IMR-90 (cell line): Measurements from ENCODE around the gene NFKB1. TPM values are rescaled to one million over a fixed set of nuclear protein-coding genes. Genes with fewer than 3 reads are reported as not detected.
A peak's percentile ranks its signal among the peaks of the same experiment; 100 is the strongest.

ENCODE experiments used
- ATAC-seq: fragments of 200-7000 bp; cut with Tn5 transposase; 2 replicates; pipeline ENCODE4 v1.9.1; 2020; ENCODE audit warnings: low read depth, mild to moderate bottlenecking, moderate library complexity
- BruUV-seq: library from RNA; stranded (reverse); fragments of 400-500 nt; replicated peaks from 2 replicates; lab custom pipeline; 2021; lab: Mats Ljungman, UMichigan
- CTCF ChIA-PET: fragments of 300-600 bp; formaldehyde crosslinking; extraction: SDS; loops from one replicate; lab custom pipeline; 2021; ENCODE audit warnings: antibody characterized with exemption; lab: Yijun Ruan, JAX
- POLR2A ChIA-PET: fragments of 300-600 bp; sonication (Branson Sonifier 250); formaldehyde crosslinking; loops from one replicate; lab custom pipeline; 2022; ENCODE audit warnings: antibody characterized with exemption; ENCODE audit not compliant: unreplicated experiment; lab: Charles Lee
- DNase-seq: peaks from one replicate; pipeline ENCODE4 v3.0.0; 2013
- H2AFZ ChIP-seq: replicated peaks from 2 replicates; pipeline ENCODE3; 2013; ENCODE audit warnings: low read length, mild to moderate bottlenecking; ENCODE audit not compliant: poor library complexity
- H2AK5ac ChIP-seq: 2 replicates; pipeline ENCODE4 v1.6.1; 2013; ENCODE audit warnings: low read depth, low read length, inconsistent platforms
- H2AK9ac ChIP-seq: replicated peaks from 2 replicates; pipeline ENCODE3; 2013; ENCODE audit warnings: mild to moderate bottlenecking, low read depth, low read length, moderate library complexity; ENCODE audit not compliant: poor library complexity
- H2BK120ac ChIP-seq: 2 replicates; pipeline ENCODE4 v1.6.1; 2013; ENCODE audit warnings: low read depth, low read length, inconsistent platforms
- H2BK15ac ChIP-seq: 3 replicates; pipeline ENCODE4 v1.6.1; 2013; ENCODE audit warnings: low read depth, low read length, inconsistent platforms
- H2BK20ac ChIP-seq: 2 replicates; pipeline ENCODE4 v1.6.1; 2013; ENCODE audit warnings: low read depth, mild to moderate bottlenecking, inconsistent platforms, low read length, moderate library complexity
- H2BK5ac ChIP-seq: 2 replicates; pipeline ENCODE4 v1.6.1; 2013; ENCODE audit warnings: mild to moderate bottlenecking, low read depth, low read length, inconsistent platforms; ENCODE audit not compliant: poor library complexity, severe bottlenecking
- H3K14ac ChIP-seq: replicated peaks from 2 replicates; pipeline ENCODE4 v1.6.1; 2013; ENCODE audit warnings: low read depth, low read length, inconsistent platforms
- H3K18ac ChIP-seq: 2 replicates; pipeline ENCODE4 v1.6.1; 2013; ENCODE audit warnings: low read depth, low read length, control low read depth
- H3K23ac ChIP-seq: 2 replicates; pipeline ENCODE4 v1.6.1; 2013; ENCODE audit warnings: low read depth, low read length, inconsistent platforms
- H3K27ac ChIP-seq: 2 replicates; pipeline ENCODE4 v1.5.1; 2013; ENCODE audit warnings: mild to moderate bottlenecking, control low read depth, low read length; ENCODE audit not compliant: insufficient read depth
- H3K27me3 ChIP-seq: 2 replicates; pipeline ENCODE4 v1.6.1; 2013; ENCODE audit warnings: low read length; ENCODE audit not compliant: control insufficient read depth, insufficient read depth
- H3K36me3 ChIP-seq: 2 replicates; pipeline ENCODE4 v1.6.1; 2013; ENCODE audit warnings: low read length, mixed read lengths; ENCODE audit not compliant: control insufficient read depth, insufficient read depth
- H3K4ac ChIP-seq: 2 replicates; pipeline ENCODE4 v1.6.1; 2013; ENCODE audit warnings: low read depth, low read length, inconsistent platforms
- H3K4me1 ChIP-seq: 2 replicates; pipeline ENCODE4 v1.6.1; 2013; ENCODE audit warnings: low read length, mixed read lengths; ENCODE audit not compliant: control insufficient read depth, insufficient read depth
- H3K4me2 ChIP-seq: 2 replicates; pipeline ENCODE4 v1.6.1; 2013; ENCODE audit warnings: low read depth, mild to moderate bottlenecking, control low read depth, low read length, moderate library complexity
- H3K4me3 ChIP-seq: 2 replicates; pipeline ENCODE4 v1.5.1; 2013; ENCODE audit warnings: low read depth, mild to moderate bottlenecking, control low read depth, low read length, moderate library complexity; ENCODE audit not compliant: insufficient read depth
- H3K56ac ChIP-seq: 2 replicates; pipeline ENCODE4 v1.6.1; 2013; ENCODE audit warnings: low read length, inconsistent platforms; ENCODE audit not compliant: insufficient read depth; ENCODE audit errors: extremely low read depth
- H3K79me1 ChIP-seq, 2 experiments: 2 replicates each; pipeline ENCODE4 v1.6.1; 2013; ENCODE audit warnings: low read length in 2 of 2, inconsistent platforms in 1 of 2, low read depth in 1 of 2
- H3K9ac ChIP-seq: 2 replicates; pipeline ENCODE4 v1.6.1; 2013; ENCODE audit warnings: low read depth, low read length, control low read depth
- H3K9me1 ChIP-seq: 2 replicates; pipeline ENCODE4 v1.6.1; 2013; ENCODE audit warnings: low read length, inconsistent platforms; ENCODE audit not compliant: insufficient read depth
- H3K9me3 ChIP-seq: 2 replicates; pipeline ENCODE4 v1.6.1; 2013; ENCODE audit warnings: low read length; ENCODE audit not compliant: control insufficient read depth, insufficient read depth
- H4K20me1 ChIP-seq: 2 replicates; pipeline ENCODE4 v1.6.1; 2013; ENCODE audit warnings: low read length, inconsistent platforms; ENCODE audit not compliant: insufficient read depth
- H4K5ac ChIP-seq: 2 replicates; pipeline ENCODE4 v1.6.1; 2013; ENCODE audit warnings: mild to moderate bottlenecking, low read depth, low read length, control low read depth
- H4K8ac ChIP-seq, 2 experiments: 2 replicates each; pipeline ENCODE4 v1.6.1; 2013; ENCODE audit warnings: low read depth in 2 of 2, low read length in 2 of 2, control low read depth in 1 of 2, inconsistent platforms in 1 of 2
- H4K91ac ChIP-seq: 2 replicates; pipeline ENCODE4 v1.6.1; 2013; ENCODE audit warnings: low read depth, low read length, inconsistent platforms; ENCODE audit not compliant: insufficient read depth
- BHLHE40 ChIP-seq: fragments of 150-350 bp; IDR thresholded peaks from 2 replicates; pipeline ENCODE4 v1.6.1; 2016; ENCODE audit warnings: mild to moderate bottlenecking, low read depth, low read length
- CEBPB ChIP-seq: IDR thresholded peaks from 2 replicates; pipeline ENCODE4 v1.6.1; 2012; ENCODE audit warnings: low read depth, low read length, improper control_type of control experiment
- CHD1 ChIP-seq: IDR thresholded peaks from 2 replicates; pipeline ENCODE4 v1.6.1; 2012; ENCODE audit warnings: low read depth, low read length, improper control_type of control experiment
- FOS ChIP-seq: fragments of 150-350 bp; IDR thresholded peaks from 2 replicates; pipeline ENCODE4 v1.6.1; 2016; ENCODE audit warnings: low read depth, low read length
- MAFK ChIP-seq: IDR thresholded peaks from 2 replicates; pipeline ENCODE4 v1.6.1; 2012; ENCODE audit warnings: low read depth, low read length, improper control_type of control experiment
- MAZ ChIP-seq: IDR thresholded peaks from 2 replicates; pipeline ENCODE4 v1.6.1; 2012; ENCODE audit warnings: low read depth, mild to moderate bottlenecking, low read length, improper control_type of control experiment, moderate library complexity, borderline replicate concordance
- MXI1 ChIP-seq: IDR thresholded peaks from 2 replicates; pipeline ENCODE4 v1.6.1; 2012; ENCODE audit warnings: low read depth, mild to moderate bottlenecking, low read length, moderate library complexity, borderline replicate concordance
- NFE2L2 ChIP-seq: fragments of 150-350 bp; IDR thresholded peaks from 2 replicates; pipeline ENCODE4 v1.6.1; 2016; ENCODE audit warnings: low read depth, mild to moderate bottlenecking, low read length
- POLR2A ChIP-seq: IDR thresholded peaks from 2 replicates; pipeline ENCODE4 v1.6.1; 2012; ENCODE audit warnings: mild to moderate bottlenecking, low read depth, low read length
- RAD21 ChIP-seq: IDR thresholded peaks from 2 replicates; pipeline ENCODE4 v1.6.1; 2012; ENCODE audit warnings: low read length, improper control_type of control experiment
- RCOR1 ChIP-seq: IDR thresholded peaks from 2 replicates; pipeline ENCODE4 v1.6.1; 2012; ENCODE audit warnings: mild to moderate bottlenecking, low read length, improper control_type of control experiment; ENCODE audit not compliant: insufficient replicate concordance
- RFX5 ChIP-seq: IDR thresholded peaks from 2 replicates; pipeline ENCODE4 v1.8.0; 2012; ENCODE audit warnings: low read depth, mild to moderate bottlenecking, low read length, moderate library complexity
- SMC3 ChIP-seq: fragments of 150-350 bp; IDR thresholded peaks from 2 replicates; pipeline ENCODE4 v1.6.1; 2016; ENCODE audit warnings: low read depth, mild to moderate bottlenecking, antibody characterized with exemption, low read length, moderate library complexity
- WGBS, 2 experiments: methylation state at CpG; one replicate each; pipeline versions ENCODE4 v1.1.5 to v1.1.7; 2013; ENCODE audit warnings: missing lambda C conversion rate in 2 of 2; ENCODE audit not compliant: insufficient read length in 1 of 2; ENCODE audit errors: extremely low coverage in 2 of 2; 5-methylcytosine and 5-hydroxymethylcytosine counted together
- dilution Hi-C: fragments of 300-500 bp; cut with HindIII; formaldehyde crosslinking; loops from one replicate; pipeline ENCODE4 v1.14.3; 2018; ENCODE audit warnings: low sequenced_read_pairs; ENCODE audit not compliant: unreplicated experiment
- in situ Hi-C: fragments of 300-500 bp; cut with MboI; formaldehyde crosslinking; loops from 3 replicates; pipeline ENCODE4 v1.14.3; 2019; ENCODE audit warnings: low sequenced_read_pairs, inconsistent platforms, mixed read lengths
- intact Hi-C: fragments of 100-400 bp; cut with micrococcal nuclease; formaldehyde crosslinking; loops from 2 replicates; pipeline ENCODE4 v1.10.0; 2022
- polyA plus RNA-seq, 3 experiments: library from polyadenylated mRNA; depleted of rRNA; stranded (reverse); fragments of >200 nt; gene quantifications; 2 replicates each; pipeline ENCODE4 v1.2.3, GENCODE V29; 2012; ENCODE audit warnings: low replicate concordance in 1 of 3
- total RNA-seq: library from RNA; depleted of rRNA; stranded (reverse); fragments of >200 nt; gene quantifications from 2 replicates; pipeline ENCODE4 v1.2.3, GENCODE V29; 2012
- TF ChIP-seq, protein P1 (sequence below): conservative IDR thresholded peaks from 2 replicates; pipeline ENCODE4 v1.5.1; 2012; ENCODE audit warnings: mild to moderate bottlenecking, low read depth, low read length, improper control_type of control experiment
- TF ChIP-seq, protein P2 (sequence below): fragments of 150-350 bp; IDR thresholded peaks from 2 replicates; pipeline ENCODE4 v1.6.1; 2016; ENCODE audit warnings: low read depth, mild to moderate bottlenecking, low read length, moderate library complexity, borderline replicate concordance
- TF ChIP-seq, protein P3 (sequence below): fragments of 150-350 bp; IDR thresholded peaks from 2 replicates; pipeline ENCODE4 v1.6.1; 2017; ENCODE audit warnings: mild to moderate bottlenecking, antibody characterized with exemption, low read length, low read depth

The NFKB1 gene
- total and polyA plus RNA-seq, 2 of the 4 experiments (the other 2 are of a cell fraction), result 19.8 to 24.6 TPM

DNA sequence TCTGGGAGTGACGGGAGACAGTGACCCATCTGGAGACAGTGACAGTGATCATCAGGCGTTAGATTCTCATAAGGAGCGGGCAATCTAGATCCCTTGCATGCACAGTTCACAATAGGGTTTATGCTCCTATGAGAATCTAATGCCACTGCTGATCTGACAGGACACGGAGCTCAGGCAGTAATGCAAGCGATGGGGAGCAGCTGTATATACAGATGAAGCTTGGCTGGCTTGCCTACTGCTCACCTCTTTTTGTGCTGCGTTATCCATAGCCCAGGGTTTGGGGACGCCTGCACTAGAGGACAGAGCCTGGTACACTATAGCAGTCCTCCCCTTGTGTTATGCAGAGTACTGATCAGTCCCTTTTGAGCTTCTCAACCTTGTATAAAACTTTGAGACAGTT lies 23.5 kb downstream of the NFKB1 start:
- H2BK15ac ChIP-seq, result no peak overlapping the region
- no peak overlapping the region for H3K14ac ChIP-seq
- H4K5ac ChIP-seq, result no peak overlapping the region
- no peak overlapping the region for H3K4ac ChIP-seq
- H3K18ac ChIP-seq, result no peak overlapping the region
- H3K79me1 ChIP-seq, result peaks cover 26 to 43% of the 10 kb centered on the region in 2 experiments
- no peak overlapping the region for H3K23ac ChIP-seq
- DNase-seq, result no peak
- WGBS, 2 experiments, result 100% methylated on average over 3 of the region's 7 CpGs; no CpG with 5 or more reads in 1 of the 2 experiments
- H3K9ac ChIP-seq, result no peak overlapping the region
- no peak overlapping the region for H2BK120ac ChIP-seq
- TF ChIP-seq POLR2A, result no peak
- TF ChIP-seq, protein P1, sequence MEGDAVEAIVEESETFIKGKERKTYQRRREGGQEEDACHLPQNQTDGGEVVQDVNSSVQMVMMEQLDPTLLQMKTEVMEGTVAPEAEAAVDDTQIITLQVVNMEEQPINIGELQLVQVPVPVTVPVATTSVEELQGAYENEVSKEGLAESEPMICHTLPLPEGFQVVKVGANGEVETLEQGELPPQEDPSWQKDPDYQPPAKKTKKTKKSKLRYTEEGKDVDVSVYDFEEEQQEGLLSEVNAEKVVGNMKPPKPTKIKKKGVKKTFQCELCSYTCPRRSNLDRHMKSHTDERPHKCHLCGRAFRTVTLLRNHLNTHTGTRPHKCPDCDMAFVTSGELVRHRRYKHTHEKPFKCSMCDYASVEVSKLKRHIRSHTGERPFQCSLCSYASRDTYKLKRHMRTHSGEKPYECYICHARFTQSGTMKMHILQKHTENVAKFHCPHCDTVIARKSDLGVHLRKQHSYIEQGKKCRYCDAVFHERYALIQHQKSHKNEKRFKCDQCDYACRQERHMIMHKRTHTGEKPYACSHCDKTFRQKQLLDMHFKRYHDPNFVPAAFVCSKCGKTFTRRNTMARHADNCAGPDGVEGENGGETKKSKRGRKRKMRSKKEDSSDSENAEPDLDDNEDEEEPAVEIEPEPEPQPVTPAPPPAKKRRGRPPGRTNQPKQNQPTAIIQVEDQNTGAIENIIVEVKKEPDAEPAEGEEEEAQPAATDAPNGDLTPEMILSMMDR, result no peak
- no peak for TF ChIP-seq SMC3
- no peak for TF ChIP-seq RAD21
- no peak for TF ChIP-seq MAZ
- no peak for TF ChIP-seq NFE2L2
- TF ChIP-seq, protein P2, sequence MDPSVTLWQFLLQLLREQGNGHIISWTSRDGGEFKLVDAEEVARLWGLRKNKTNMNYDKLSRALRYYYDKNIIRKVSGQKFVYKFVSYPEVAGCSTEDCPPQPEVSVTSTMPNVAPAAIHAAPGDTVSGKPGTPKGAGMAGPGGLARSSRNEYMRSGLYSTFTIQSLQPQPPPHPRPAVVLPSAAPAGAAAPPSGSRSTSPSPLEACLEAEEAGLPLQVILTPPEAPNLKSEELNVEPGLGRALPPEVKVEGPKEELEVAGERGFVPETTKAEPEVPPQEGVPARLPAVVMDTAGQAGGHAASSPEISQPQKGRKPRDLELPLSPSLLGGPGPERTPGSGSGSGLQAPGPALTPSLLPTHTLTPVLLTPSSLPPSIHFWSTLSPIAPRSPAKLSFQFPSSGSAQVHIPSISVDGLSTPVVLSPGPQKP, result no peak
- no peak for TF ChIP-seq MXI1
- no peak for TF ChIP-seq CHD1
- TF ChIP-seq FOS, result no peak
- TF ChIP-seq, protein P3, sequence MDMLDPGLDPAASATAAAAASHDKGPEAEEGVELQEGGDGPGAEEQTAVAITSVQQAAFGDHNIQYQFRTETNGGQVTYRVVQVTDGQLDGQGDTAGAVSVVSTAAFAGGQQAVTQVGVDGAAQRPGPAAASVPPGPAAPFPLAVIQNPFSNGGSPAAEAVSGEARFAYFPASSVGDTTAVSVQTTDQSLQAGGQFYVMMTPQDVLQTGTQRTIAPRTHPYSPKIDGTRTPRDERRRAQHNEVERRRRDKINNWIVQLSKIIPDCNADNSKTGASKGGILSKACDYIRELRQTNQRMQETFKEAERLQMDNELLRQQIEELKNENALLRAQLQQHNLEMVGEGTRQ, result no peak
- TF ChIP-seq RCOR1, result no peak
- no peak for TF ChIP-seq MAFK
- TF ChIP-seq RFX5, result no peak
- no peak for TF ChIP-seq BHLHE40
- TF ChIP-seq CEBPB, result no peak
- H3K9me1 ChIP-seq, result peaks cover 9% of the 10 kb centered on the region
- no peaks in the 10 kb centered on the region for H3K27me3 ChIP-seq
- no peak overlapping the region for H3K56ac ChIP-seq
- dilution Hi-C loops, result no loop called here
- no peak overlapping the region for H2AFZ ChIP-seq
- H2AK5ac ChIP-seq, result peak overlapping the region; percentile 7; the same call in 1 of the 2 replicates
- no peak for ATAC-seq
- no peak overlapping the region for H3K4me3 ChIP-seq
- H3K9me3 ChIP-seq, result no peaks in the 10 kb centered on the region
- CTCF ChIA-PET, result no interaction called here
- peaks cover 2% of the 10 kb centered on the region for H3K36me3 ChIP-seq
- in situ Hi-C loops, result no loop called here
- no peak overlapping the region for H4K8ac ChIP-seq
- H2BK5ac ChIP-seq, result no peak overlapping the region
- no peak overlapping the region for H2BK20ac ChIP-seq
- no peak overlapping the region for H3K4me2 ChIP-seq
- H3K4me1 ChIP-seq, result peaks cover 2% of the 10 kb centered on the region; the same call in 1 of the 2 replicates
- peaks cover 24% of the 10 kb centered on the region for H4K20me1 ChIP-seq
- no TSS peak for BruUV-seq
- H2AK9ac ChIP-seq, result no peak overlapping the region
- H3K27ac ChIP-seq, result no peak overlapping the region
- no peak overlapping the region for H4K91ac ChIP-seq
- POLR2A ChIA-PET, result no interaction called here
- intact Hi-C loops, result no loop called here
